Fibroblast of mammary gland (primary cell): ENCODE results near the gene ACAD11.

Source experiments
- DNase-seq: peaks from one replicate; pipeline ENCODE4 v3.0.0-alpha.2; 2010; ENCODE audit warnings: low read depth
- H3K4me3 ChIP-seq: 2 replicates; pipeline ENCODE4 v1.5.1; 2011; ENCODE audit warnings: low read depth, mild to moderate bottlenecking, low read length, moderate library complexity; ENCODE audit not compliant: control insufficient read depth
- TF ChIP-seq, protein P1 (sequence below): conservative IDR thresholded peaks from 2 replicates; pipeline ENCODE4 v1.5.1; 2011; ENCODE audit warnings: low read depth, low read length, inconsistent platforms; ENCODE audit not compliant: control insufficient read depth, insufficient read depth

ACAD11 gene

DNA sequence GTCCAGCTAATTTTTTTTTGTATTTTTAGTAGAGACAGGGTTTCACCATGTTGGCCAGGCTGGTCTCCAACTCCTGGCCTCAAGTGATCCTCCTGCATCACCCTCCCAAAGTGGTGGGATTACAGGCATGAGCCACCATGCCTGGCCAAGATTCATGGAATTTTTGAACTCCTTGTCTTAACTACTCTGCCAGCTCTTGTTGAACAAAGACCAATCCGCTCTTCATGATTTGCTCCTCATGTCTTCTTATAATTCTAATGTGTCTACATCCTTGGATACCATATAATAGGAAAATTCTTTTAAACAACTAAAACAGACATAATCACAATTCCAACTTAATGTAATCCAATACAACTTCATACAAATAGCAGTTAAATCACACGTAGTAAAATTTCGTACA lies 21.8 kb upstream of the ACAD11 start:
- H3K4me3 ChIP-seq, result no peak overlapping the region
- TF ChIP-seq, protein P1, sequence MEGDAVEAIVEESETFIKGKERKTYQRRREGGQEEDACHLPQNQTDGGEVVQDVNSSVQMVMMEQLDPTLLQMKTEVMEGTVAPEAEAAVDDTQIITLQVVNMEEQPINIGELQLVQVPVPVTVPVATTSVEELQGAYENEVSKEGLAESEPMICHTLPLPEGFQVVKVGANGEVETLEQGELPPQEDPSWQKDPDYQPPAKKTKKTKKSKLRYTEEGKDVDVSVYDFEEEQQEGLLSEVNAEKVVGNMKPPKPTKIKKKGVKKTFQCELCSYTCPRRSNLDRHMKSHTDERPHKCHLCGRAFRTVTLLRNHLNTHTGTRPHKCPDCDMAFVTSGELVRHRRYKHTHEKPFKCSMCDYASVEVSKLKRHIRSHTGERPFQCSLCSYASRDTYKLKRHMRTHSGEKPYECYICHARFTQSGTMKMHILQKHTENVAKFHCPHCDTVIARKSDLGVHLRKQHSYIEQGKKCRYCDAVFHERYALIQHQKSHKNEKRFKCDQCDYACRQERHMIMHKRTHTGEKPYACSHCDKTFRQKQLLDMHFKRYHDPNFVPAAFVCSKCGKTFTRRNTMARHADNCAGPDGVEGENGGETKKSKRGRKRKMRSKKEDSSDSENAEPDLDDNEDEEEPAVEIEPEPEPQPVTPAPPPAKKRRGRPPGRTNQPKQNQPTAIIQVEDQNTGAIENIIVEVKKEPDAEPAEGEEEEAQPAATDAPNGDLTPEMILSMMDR, result no peak
- DNase-seq, result no peak

DNA sequence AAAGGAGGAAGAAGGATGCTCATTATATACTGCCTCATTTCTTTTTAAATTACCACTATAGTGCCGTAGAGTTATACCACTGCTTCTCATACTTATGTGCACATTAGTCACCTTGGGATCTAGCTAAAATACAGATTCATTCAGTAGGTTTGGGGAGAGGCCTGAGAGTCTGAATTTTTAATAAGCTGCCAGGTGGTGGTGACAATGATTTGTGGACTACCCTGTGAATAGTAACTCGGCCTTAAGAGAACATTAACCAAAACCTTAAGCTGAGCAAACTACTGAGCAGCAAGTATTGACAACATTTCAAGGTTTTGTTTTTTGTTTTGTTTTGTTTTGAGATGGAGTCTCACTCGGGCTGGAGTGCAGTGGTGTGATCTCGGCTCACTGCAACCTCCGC lies 20.3 kb upstream of the ACAD11 start:
- DNase-seq, result no peak
- no peak overlapping the region for H3K4me3 ChIP-seq
- TF ChIP-seq, protein P1, result no peak

DNA sequence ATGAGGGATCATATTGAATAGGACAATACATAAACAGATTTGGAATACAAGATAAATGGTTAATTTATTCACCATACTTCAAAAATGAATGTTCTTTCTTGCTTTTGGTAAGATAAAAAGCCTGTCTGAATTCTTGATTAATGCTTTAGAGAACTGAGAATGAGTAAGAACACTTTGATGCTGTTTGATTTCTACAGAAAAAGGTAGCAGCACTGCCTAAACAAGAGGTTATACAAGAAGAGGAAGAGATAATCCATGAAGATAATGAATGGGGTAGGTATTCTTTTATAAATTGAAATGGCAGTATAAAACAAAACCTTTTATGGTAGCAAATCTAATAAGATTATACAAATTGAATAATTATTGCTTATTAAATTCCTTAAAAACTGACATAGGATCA lies 15.8 kb upstream of the ACAD11 start:
- no peak overlapping the region for H3K4me3 ChIP-seq
- no peak for DNase-seq
- TF ChIP-seq, protein P1, result no peak

DNA sequence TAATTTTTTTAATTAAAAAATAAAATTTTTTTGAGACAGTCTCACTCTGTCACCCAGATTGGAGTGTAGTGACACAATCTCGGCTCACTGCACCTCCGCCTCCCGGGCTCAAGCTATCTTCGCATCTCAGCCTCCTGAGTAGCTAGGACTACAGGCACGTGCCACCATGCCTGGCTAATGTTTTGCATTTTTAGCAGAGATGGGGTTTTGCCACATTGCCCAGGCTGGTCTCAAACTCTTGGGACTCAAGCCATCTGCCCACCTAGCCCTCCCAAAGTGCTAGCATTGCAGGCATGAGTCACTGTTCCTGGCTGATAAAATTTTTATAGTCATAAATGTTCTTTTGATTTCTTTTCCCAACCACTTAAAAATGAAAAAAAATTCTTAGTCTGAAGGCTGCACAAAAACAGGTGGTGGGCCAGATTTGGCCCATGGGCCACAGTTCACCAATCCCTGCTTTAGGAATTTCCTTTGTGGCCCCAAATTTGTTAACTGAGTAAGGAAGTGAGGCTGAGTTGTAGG lies 9.7 kb upstream of the ACAD11 start:
- TF ChIP-seq, protein P1, result no peak

GRCh38 chr3:132665230-132665745 lies 5.7 kb upstream of the ACAD11 start:
- H3K4me3 ChIP-seq, result no peak overlapping the region
- no peak for DNase-seq
- TF ChIP-seq, protein P1, result no peak

More for the DNA sequence above, 9.7 kb upstream of the ACAD11 start:
- H3K4me3 ChIP-seq, result no peak overlapping the region
- DNase-seq, result no peak

- TF ChIP-seq, protein P1, result no peak
- no peak overlapping the region for H3K4me3 ChIP-seq
These were observed 2.6 kb upstream of the ACAD11 start for GRCh38 chr3:132662212-132662611.

DNA sequence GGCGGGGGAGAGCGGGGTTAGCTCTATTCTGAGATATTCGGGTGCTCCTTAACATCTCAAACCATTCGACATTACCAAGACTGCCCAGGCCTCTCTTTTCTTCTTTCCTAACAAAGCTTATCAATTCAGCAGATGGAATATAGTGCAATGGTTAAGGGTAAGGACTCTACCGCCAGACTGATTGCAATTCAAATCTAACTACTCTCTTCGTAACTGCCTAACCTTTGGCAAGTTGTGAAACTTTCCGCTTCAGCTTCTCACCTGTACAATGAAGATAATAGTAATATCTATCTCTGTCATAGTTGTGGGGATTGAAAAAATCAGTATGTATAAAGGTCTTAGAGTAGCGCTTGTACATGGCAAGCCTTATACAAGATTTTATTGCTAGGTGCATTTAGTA lies 1.5 kb upstream of the ACAD11 start:
- TF ChIP-seq, protein P1, result no peak
- no peak for DNase-seq
- peak overlapping the region; percentile 71 for H3K4me3 ChIP-seq

More at GRCh38 chr3:132662212-132662611, 2.6 kb upstream of the ACAD11 start:
- no peak for DNase-seq
